DOHH2 (cell line): ENCODE measurements around the gene TMEM132D.
"Not testable (repeated sequence)": the region's sequence is repeated elsewhere in the genome, so short reads cannot be mapped to it uniquely, and the experiment has no call there.

Experiments
- H3F3A ChIP-seq: fragments of 200-600 bp; sonication (generic), shearing (Covaris generic); 2 replicates; pipeline ENCODE4 v1.6.0; 2016; ENCODE audit warnings: antibody characterized with exemption, mild to moderate bottlenecking; ENCODE audit not compliant: control insufficient read depth, insufficient read depth
- H3K27ac ChIP-seq: fragments of 200-600 bp; sonication (generic); 2 replicates; pipeline ENCODE4 v1.5.1; 2014; ENCODE audit warnings: low read depth, mild to moderate bottlenecking, low read length, moderate library complexity
- H3K27me3 ChIP-seq: fragments of 200-600 bp; sonication (generic); 2 replicates; pipeline ENCODE4 v1.6.1; 2014; ENCODE audit warnings: mild to moderate bottlenecking, low read length, mixed read lengths; ENCODE audit not compliant: control insufficient read depth
- H3K36me3 ChIP-seq: fragments of 200-600 bp; sonication (generic); 2 replicates; pipeline ENCODE4 v1.6.1; 2014; ENCODE audit warnings: mild to moderate bottlenecking, low read length, moderate library complexity, mixed read lengths; ENCODE audit not compliant: control insufficient read depth
- H3K4me1 ChIP-seq: fragments of 200-600 bp; sonication (generic); 2 replicates; pipeline ENCODE4 v1.6.1; 2014; ENCODE audit warnings: mild to moderate bottlenecking, low read length, mixed read lengths; ENCODE audit not compliant: control insufficient read depth
- H3K4me2 ChIP-seq: fragments of 200-600 bp; sonication (generic); 2 replicates; pipeline ENCODE4 v1.6.0; 2014; ENCODE audit warnings: mild to moderate bottlenecking, low read length, moderate library complexity
- H3K4me3 ChIP-seq: fragments of 200-600 bp; sonication (generic); 2 replicates; pipeline ENCODE4 v1.5.1; 2014; ENCODE audit warnings: mild to moderate bottlenecking, low read length, mixed read lengths
- H3K79me2 ChIP-seq: fragments of 200-600 bp; sonication (generic); 2 replicates; pipeline ENCODE4 v1.6.1; 2014; ENCODE audit warnings: mild to moderate bottlenecking, low read length, mixed read lengths; ENCODE audit not compliant: control insufficient read depth
- H3K9me2 ChIP-seq: fragments of 200-600 bp; sonication (generic); replicated peaks from 2 replicates; pipeline ENCODE4 v1.6.1; 2014; ENCODE audit warnings: mild to moderate bottlenecking, low read length, mixed read lengths; ENCODE audit not compliant: control insufficient read depth
- H3K9me3 ChIP-seq: fragments of 200-600 bp; sonication (generic); 2 replicates; pipeline ENCODE4 v1.6.1; 2014; ENCODE audit warnings: antibody characterized with exemption, low read length, mixed read lengths; ENCODE audit not compliant: control insufficient read depth, insufficient read depth
- H4K20me1 ChIP-seq: fragments of 200-600 bp; sonication (generic); 2 replicates; pipeline ENCODE4 v1.6.0; 2014; ENCODE audit warnings: low read depth, mild to moderate bottlenecking, antibody characterized with exemption, low read length, moderate library complexity; ENCODE audit not compliant: control insufficient read depth, insufficient read depth
- CTCF ChIP-seq: fragments of 200-600 bp; sonication (generic); IDR thresholded peaks from one replicate; pipeline ENCODE4 v1.5.1; 2014; ENCODE audit warnings: antibody characterized with exemption, mild to moderate bottlenecking, low read depth, low read length; ENCODE audit not compliant: poor library complexity, severe bottlenecking
- EZH2phosphoT487 ChIP-seq: fragments of 200-600 bp; sonication (generic); IDR thresholded peaks from 2 replicates; pipeline ENCODE4 v1.6.1; 2017; ENCODE audit warnings: borderline replicate concordance, mild to moderate bottlenecking, antibody characterized with exemption, low read length, moderate library complexity, mixed read lengths

The TMEM132D gene

GRCh38 chr12:129550353-129550752, 353.5 kb downstream of the TMEM132D start:
- no peak for TF ChIP-seq EZH2phosphoT487
- no peak for TF ChIP-seq CTCF
- Histone ChIP-seq H3F3A (no peaks in the 10 kb centered on the region), H3K4me1 (no peaks in the 10 kb centered on the region), H3K79me2 (no peaks in the 10 kb centered on the region), H3K27me3 (no peaks in the 10 kb centered on the region), H4K20me1 (no peaks in the 10 kb centered on the region), H3K9me3 (no peaks in the 10 kb centered on the region; the same call in 1 of the 2 replicates), H3K4me3 (no peak overlapping the region), H3K27ac (no peak overlapping the region), H3K4me2 (no peak overlapping the region), H3K36me3 (no peaks in the 10 kb centered on the region), H3K9me2 (no peaks in the 10 kb centered on the region)

- TF ChIP-seq EZH2phosphoT487 (no peak), CTCF (no peak)
- Histone ChIP-seq H3K36me3 (no peaks in the 10 kb centered on the region), H3K4me3 (no peak overlapping the region), H3K4me2 (no peak overlapping the region), H3K27ac (no peak overlapping the region), H3K9me3 (no peaks in the 10 kb centered on the region; the same call in 1 of the 2 replicates), H3K9me2 (no peaks in the 10 kb centered on the region), H3K79me2 (no peaks in the 10 kb centered on the region), H3F3A (no peaks in the 10 kb centered on the region), H4K20me1 (no peaks in the 10 kb centered on the region), H3K4me1 (no peaks in the 10 kb centered on the region), H3K27me3 (no peaks in the 10 kb centered on the region)
Measured at GRCh38 chr12:129549656-129550055, 354.2 kb downstream of the TMEM132D start.

GRCh38 chr12:129549020-129549419, 354.8 kb downstream of the TMEM132D start:
- H3K27me3 ChIP-seq, H3K4me2 ChIP-seq, H3K9me2 ChIP-seq, H3K36me3 ChIP-seq, H3K79me2 ChIP-seq, H3K27ac ChIP-seq, H3K9me3 ChIP-seq, H3F3A ChIP-seq, H3K4me1 ChIP-seq, H4K20me1 ChIP-seq, H3K4me3 ChIP-seq: not testable (repeated sequence)

GRCh38 chr12:129544716-129545115, 359.1 kb downstream of the TMEM132D start:
- TF ChIP-seq CTCF (no peak), EZH2phosphoT487 (no peak)
- no peak overlapping the region for H3K4me2 ChIP-seq

More at GRCh38 chr12:129544716-129545115, 359.1 kb downstream of the TMEM132D start:
- H3K79me2 ChIP-seq: no peaks in the 10 kb centered on the region
- H3F3A ChIP-seq: no peaks in the 10 kb centered on the region
- H3K4me1 ChIP-seq: no peaks in the 10 kb centered on the region
- no peaks in the 10 kb centered on the region for H3K36me3 ChIP-seq
- H3K9me3 ChIP-seq: no peaks in the 10 kb centered on the region; the same call in 1 of the 2 replicates
- H3K4me3 ChIP-seq: no peak overlapping the region
- H3K27ac ChIP-seq: no peak overlapping the region
- H3K27me3 ChIP-seq: no peaks in the 10 kb centered on the region
- H4K20me1 ChIP-seq: no peaks in the 10 kb centered on the region
- no peaks in the 10 kb centered on the region for H3K9me2 ChIP-seq
